NCI-H2196 treated with DMSO at 0.1 percent for 48 hours (cell line): Measurements from ENCODE around the gene DPYSL4.
"Not testable (repeated sequence)": the region's sequence is repeated elsewhere in the genome, so short reads cannot be mapped to it uniquely, and the experiment has no call there.

Experiments
- DNase-seq: peaks from one replicate; lab custom pipeline; 2025; ENCODE audit not compliant: unreplicated experiment; lab: John Stamatoyannopoulos, UW

The DPYSL4 gene

GRCh38 chr10:132205650-132206376 lies 19.1 kb downstream of the DPYSL4 start:
- no peak for DNase-seq

GRCh38 chr10:132206377-132206745 lies 19.6 kb downstream of the DPYSL4 start:
- no peak for DNase-seq

- DNase-seq = no peak
Observed at GRCh38 chr10:132206806-132207535, 20.2 kb downstream of the DPYSL4 start.

GRCh38 chr10:132207536-132208461 lies 21.1 kb downstream of the DPYSL4 start:
- no peak for DNase-seq

- no peak for DNase-seq
Observed at GRCh38 chr10:132208462-132209050, 21.8 kb downstream of the DPYSL4 start.

GRCh38 chr10:132209130-132209529 lies 22.4 kb downstream of the DPYSL4 start:
- no peak for DNase-seq

GRCh38 chr10:132209978-132210530 lies 23.3 kb downstream of the DPYSL4 start:
- DNase-seq = no peak

GRCh38 chr10:132210766-132211165 lies 24.0 kb downstream of the DPYSL4 start:
- DNase-seq = no peak

GRCh38 chr10:132211246-132211645 lies 24.5 kb downstream of the DPYSL4 start:
- DNase-seq = no peak

GRCh38 chr10:132212816-132213215 lies 26.1 kb downstream of the DPYSL4 start:
- no peak for DNase-seq

GRCh38 chr10:132213917-132214316 lies 27.2 kb downstream of the DPYSL4 start:
- DNase-seq = no peak

- not testable (repeated sequence) for DNase-seq
Observed at GRCh38 chr10:132216441-132216840, 29.7 kb downstream of the DPYSL4 start.

- no peak for DNase-seq
Observed at GRCh38 chr10:132219486-132219885, 32.7 kb downstream of the DPYSL4 start.

- DNase-seq = no peak
Observed at GRCh38 chr10:132220061-132220460, 33.3 kb downstream of the DPYSL4 start.

GRCh38 chr10:132220996-132221395 lies 34.2 kb downstream of the DPYSL4 start:
- DNase-seq = not testable (repeated sequence)

GRCh38 chr10:132222726-132223125 lies 36.0 kb downstream of the DPYSL4 start:
- no peak for DNase-seq

GRCh38 chr10:132223156-132223590 lies 36.4 kb downstream of the DPYSL4 start:
- DNase-seq = no peak

GRCh38 chr10:132223611-132224342 lies 37.0 kb downstream of the DPYSL4 start:
- no peak for DNase-seq

GRCh38 chr10:132224343-132225072 lies 37.8 kb downstream of the DPYSL4 start:
- DNase-seq = no peak
